T47D (cell line): ENCODE results near the gene DAND5.

Source experiments
- DNase-seq, 2 experiments: peaks; one replicate each; pipeline versions ENCODE4 v3.0.0 to v3.0.0-alpha.2; 2011 to 2012; ENCODE audit warnings: low read depth in 1 of 2, low spot score in 1 of 2
- JUND ChIP-seq: IDR thresholded peaks from 2 replicates; pipeline ENCODE4 v1.6.1; 2012; ENCODE audit warnings: low read depth
- in situ Hi-C: cut with HindIII; loops from 2 replicates; pipeline ENCODE4 v1.10.0; 2016; ENCODE audit warnings: low sequenced_read_pairs, low pct_unique_long_range_greater_than_20kb

Gene DAND5

DNA sequence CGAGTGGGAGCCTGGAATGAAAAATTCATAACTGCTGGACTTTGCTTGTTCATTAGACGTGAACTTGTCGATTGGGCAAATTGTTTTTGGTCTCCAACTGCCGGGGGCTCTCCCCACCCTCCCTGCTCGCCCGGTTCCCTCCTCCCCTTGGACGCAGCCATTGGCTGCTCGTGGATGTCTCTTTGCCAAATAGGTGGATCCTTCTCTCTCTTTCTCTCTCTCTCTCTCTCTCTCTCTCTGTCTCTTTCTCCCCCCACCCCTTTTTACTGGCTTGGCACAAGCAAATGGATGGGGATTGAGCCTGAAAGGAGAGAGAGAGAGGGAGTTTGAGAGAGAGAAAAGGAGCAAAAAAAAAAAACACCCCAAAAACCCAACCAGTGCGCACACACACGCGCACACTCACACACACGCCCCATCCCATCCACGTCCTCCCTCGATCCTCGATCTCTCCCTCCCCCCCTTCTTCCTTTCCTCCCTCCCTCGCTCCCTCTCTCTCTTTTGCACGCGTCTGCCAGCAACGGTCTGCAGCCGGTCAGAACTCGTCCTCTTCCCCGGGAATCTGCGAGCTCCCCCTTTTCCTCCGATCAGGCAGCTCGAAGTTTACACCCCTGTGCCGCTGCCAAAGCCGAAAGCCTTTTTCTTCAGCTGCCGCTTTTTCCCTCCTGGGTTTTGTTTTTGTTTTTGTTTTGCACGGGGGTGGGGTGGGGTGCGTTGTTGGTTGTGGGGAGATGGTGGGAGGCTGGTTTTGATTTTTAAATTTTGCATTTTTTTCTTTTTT is 53.7 kb downstream of the DAND5 start:
- peak; percentile 67 to 86 for DNase-seq
- TF ChIP-seq JUND: no peak
- in situ Hi-C loops: no loop called here

GRCh38 chr19:13023656-13024055 is 54.3 kb downstream of the DAND5 start:
- in situ Hi-C loops: no loop called here
- TF ChIP-seq JUND: no peak
- DNase-seq: no peak
